ENCODE results near the gene DNAJC15.

DNAJC15 gene

GRCh38 chr13:43154839-43155238 lies 131.5 kb downstream of the DNAJC15 start:
- no peak for DNase-seq (ENCODE audit: low read depth in 3 of 3)

GRCh38 chr13:43156916-43157315 lies 133.5 kb downstream of the DNAJC15 start:
- DNase-seq (ENCODE audit: low read depth in 3 of 3) = no peak

- no peak for DNase-seq (ENCODE audit: low read depth in 3 of 3)
These were observed 134.4 kb downstream of the DNAJC15 start for GRCh38 chr13:43157796-43158195.

GRCh38 chr13:43158516-43158915 lies 135.1 kb downstream of the DNAJC15 start:
- no peak for DNase-seq (ENCODE audit: low read depth in 3 of 3)

- DNase-seq (ENCODE audit: low read depth in 3 of 3) = no peak
These were observed 135.7 kb downstream of the DNAJC15 start for GRCh38 chr13:43159026-43159461.

Data from stimulated activated CD4-positive, alpha-beta T cell treated with anti-CD3 and anti-CD28 coated beads, TNF-alpha, amount 100 ng/mL, for 48 hours (primary cell).